Measurements from ENCODE around the gene COL27A1. TPM values are rescaled to one million over a fixed set of nuclear protein-coding genes. Genes with fewer than 3 reads are reported as not detected.

Gene COL27A1
- polyA plus RNA-seq, 1 of the 3 experiments (the other 2 are of a cell fraction) = 8.7 TPM

GRCh38 chr9:114174876-114175771 lies 19.8 kb downstream of the COL27A1 start:
- H3K79me2 ChIP-seq (ENCODE audit: insufficient read depth) = no peaks in the 10 kb centered on the region
- H3K4me2 ChIP-seq = peak overlapping the region; percentile 42
- 30% methylated on average over 15 of the region's 26 CpGs for WGBS (ENCODE audit: low lambda C conversion rate)
- peaks cover 41 to 43% of the 10 kb centered on the region in 2 experiments; a peak in 3 of 4 replicates for H3K4me1 ChIP-seq (ENCODE audit: control insufficient read depth in 1 of 2, insufficient read depth in 2 of 2, low read depth in 1 of 2, low read length in 1 of 2)
- H2AFZ ChIP-seq (ENCODE audit: low read depth) = peak overlapping the region; percentile 81
- no peak overlapping the region for H3K4me3 ChIP-seq (ENCODE audit: low read depth in 2 of 2, low read length in 1 of 2)
- no peaks in the 10 kb centered on the region for H4K20me1 ChIP-seq (ENCODE audit: insufficient read depth)
- peak overlapping the region; percentile 73 for H3K9ac ChIP-seq
- no peaks in the 10 kb centered on the region for H3K9me2 ChIP-seq
- peak overlapping the region; percentile 19 to 79; a peak in 3 of 4 replicates for H3K27ac ChIP-seq (ENCODE audit: low read depth in 2 of 2, low read length in 1 of 2)
- ChIA-PET CTCF (interaction anchor here (0.6 to 2.8 kb wide), 7 partner anchors 9 to 448 kb away, joined by 3 to 15 read pairs (median 5); partner anchors contain the start of gene COL27A1), POLR2A (interaction anchor here (0.6 kb wide), 1 partner anchor 43 kb away, joined by 3 read pairs; no protein-coding TSS in a partner anchor)
- H3F3A ChIP-seq (replicated peaks; ENCODE audit: insufficient read depth) = peaks cover 35% of the 10 kb centered on the region
- H3K36me3 ChIP-seq (replicated peaks in 1 of 2; ENCODE audit: control insufficient read depth in 1 of 2, insufficient read depth in 2 of 2, low read length in 1 of 2) = no peaks in the 10 kb centered on the region
- H3K27me3 ChIP-seq (ENCODE audit: insufficient read depth) = no peaks in the 10 kb centered on the region
- peak; percentile 58 for DNase-seq
- no peaks in the 10 kb centered on the region for H3K9me3 ChIP-seq
- TF ChIP-seq YY1 (IDR thresholded peaks at IDR 0.05; ENCODE audit: low read depth) (peak; percentile 63; the same call in 1 of the 2 replicates), REST (IDR thresholded peaks at IDR 0.05; ENCODE audit: low read depth, low read length) (no peak), ZBTB33 (IDR thresholded peaks at IDR 0.05; ENCODE audit: borderline replicate concordance, low read depth) (no peak), GATA2 (CRISPR knock-in tag; IDR thresholded peaks at IDR 0.05) (no peak), ELF1 (IDR thresholded peaks at IDR 0.05) (no peak), NRF1 (IDR thresholded peaks at IDR 0.05; ENCODE audit: low read depth, low read length) (no peak), SMC3 (IDR thresholded peaks at IDR 0.05; ENCODE audit: low read depth, low read length) (no peak), FOXM1 (IDR thresholded peaks at IDR 0.05; ENCODE audit: low read depth) (no peak), SIN3A (IDR thresholded peaks at IDR 0.05; ENCODE audit: borderline replicate concordance, low read depth, low read length) (no peak; the same call in 1 of the 2 replicates), FOSL2 (IDR thresholded peaks at IDR 0.05; ENCODE audit: borderline replicate concordance, low read depth) (peak; percentile 80), MEF2A (IDR thresholded peaks at IDR 0.05; ENCODE audit: borderline replicate concordance, low read depth) (no peak), NFIC (IDR thresholded peaks at IDR 0.05; ENCODE audit: borderline replicate concordance) (peak; percentile 4; the same call in 1 of the 2 replicates), RAD21 (IDR thresholded peaks at IDR 0.05; ENCODE audit: low read length) (no peak), JUND (IDR thresholded peaks at IDR 0.05) (peak; percentile 39; the same call in 1 of the 2 replicates), MXI1 (IDR thresholded peaks at IDR 0.05; ENCODE audit: low read depth, low read length) (no peak), RXRA (IDR thresholded peaks at IDR 0.05; ENCODE audit: borderline replicate concordance, low read depth) (0 out of 2 replicates have a peak, but pooled peaks have one; percentile 4), TCF12 (IDR thresholded peaks at IDR 0.05) (peak; percentile 45), MAX (IDR thresholded peaks at IDR 0.05; ENCODE audit: low read depth) (peak; percentile 79)
- TF ChIP-seq, protein P1, sequence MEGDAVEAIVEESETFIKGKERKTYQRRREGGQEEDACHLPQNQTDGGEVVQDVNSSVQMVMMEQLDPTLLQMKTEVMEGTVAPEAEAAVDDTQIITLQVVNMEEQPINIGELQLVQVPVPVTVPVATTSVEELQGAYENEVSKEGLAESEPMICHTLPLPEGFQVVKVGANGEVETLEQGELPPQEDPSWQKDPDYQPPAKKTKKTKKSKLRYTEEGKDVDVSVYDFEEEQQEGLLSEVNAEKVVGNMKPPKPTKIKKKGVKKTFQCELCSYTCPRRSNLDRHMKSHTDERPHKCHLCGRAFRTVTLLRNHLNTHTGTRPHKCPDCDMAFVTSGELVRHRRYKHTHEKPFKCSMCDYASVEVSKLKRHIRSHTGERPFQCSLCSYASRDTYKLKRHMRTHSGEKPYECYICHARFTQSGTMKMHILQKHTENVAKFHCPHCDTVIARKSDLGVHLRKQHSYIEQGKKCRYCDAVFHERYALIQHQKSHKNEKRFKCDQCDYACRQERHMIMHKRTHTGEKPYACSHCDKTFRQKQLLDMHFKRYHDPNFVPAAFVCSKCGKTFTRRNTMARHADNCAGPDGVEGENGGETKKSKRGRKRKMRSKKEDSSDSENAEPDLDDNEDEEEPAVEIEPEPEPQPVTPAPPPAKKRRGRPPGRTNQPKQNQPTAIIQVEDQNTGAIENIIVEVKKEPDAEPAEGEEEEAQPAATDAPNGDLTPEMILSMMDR (IDR thresholded peaks at IDR 0.05) = no peak
- TF ChIP-seq, protein P2, sequence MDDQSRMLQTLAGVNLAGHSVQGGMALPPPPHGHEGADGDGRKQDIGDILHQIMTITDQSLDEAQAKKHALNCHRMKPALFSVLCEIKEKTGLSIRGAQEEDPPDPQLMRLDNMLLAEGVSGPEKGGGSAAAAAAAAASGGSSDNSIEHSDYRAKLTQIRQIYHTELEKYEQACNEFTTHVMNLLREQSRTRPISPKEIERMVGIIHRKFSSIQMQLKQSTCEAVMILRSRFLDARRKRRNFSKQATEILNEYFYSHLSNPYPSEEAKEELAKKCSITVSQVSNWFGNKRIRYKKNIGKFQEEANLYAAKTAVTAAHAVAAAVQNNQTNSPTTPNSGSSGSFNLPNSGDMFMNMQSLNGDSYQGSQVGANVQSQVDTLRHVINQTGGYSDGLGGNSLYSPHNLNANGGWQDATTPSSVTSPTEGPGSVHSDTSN (IDR thresholded peaks at IDR 0.05) = peak; percentile 51
- TF ChIP-seq, protein P3, sequence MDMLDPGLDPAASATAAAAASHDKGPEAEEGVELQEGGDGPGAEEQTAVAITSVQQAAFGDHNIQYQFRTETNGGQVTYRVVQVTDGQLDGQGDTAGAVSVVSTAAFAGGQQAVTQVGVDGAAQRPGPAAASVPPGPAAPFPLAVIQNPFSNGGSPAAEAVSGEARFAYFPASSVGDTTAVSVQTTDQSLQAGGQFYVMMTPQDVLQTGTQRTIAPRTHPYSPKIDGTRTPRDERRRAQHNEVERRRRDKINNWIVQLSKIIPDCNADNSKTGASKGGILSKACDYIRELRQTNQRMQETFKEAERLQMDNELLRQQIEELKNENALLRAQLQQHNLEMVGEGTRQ (IDR thresholded peaks at IDR 0.05; ENCODE audit: borderline replicate concordance, low read depth, low read length) = no peak
- TF ChIP-seq, protein P4, sequence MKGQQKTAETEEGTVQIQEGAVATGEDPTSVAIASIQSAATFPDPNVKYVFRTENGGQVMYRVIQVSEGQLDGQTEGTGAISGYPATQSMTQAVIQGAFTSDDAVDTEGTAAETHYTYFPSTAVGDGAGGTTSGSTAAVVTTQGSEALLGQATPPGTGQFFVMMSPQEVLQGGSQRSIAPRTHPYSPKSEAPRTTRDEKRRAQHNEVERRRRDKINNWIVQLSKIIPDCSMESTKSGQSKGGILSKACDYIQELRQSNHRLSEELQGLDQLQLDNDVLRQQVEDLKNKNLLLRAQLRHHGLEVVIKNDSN (IDR thresholded peaks at IDR 0.05; ENCODE audit: borderline replicate concordance, low read depth) = no peak
